Activated CD8-positive, alpha-beta memory T cell treated with anti-CD3 and anti-CD28 coated beads for 24 hours (primary cell): ENCODE data around the gene TIMM44.
A peak's percentile ranks its signal among the peaks of the same experiment; 100 is the strongest.

Experiments
- DNase-seq: peaks from one replicate; pipeline ENCODE4 v3.0.0-alpha.2; 2020

The TIMM44 gene, protein sequence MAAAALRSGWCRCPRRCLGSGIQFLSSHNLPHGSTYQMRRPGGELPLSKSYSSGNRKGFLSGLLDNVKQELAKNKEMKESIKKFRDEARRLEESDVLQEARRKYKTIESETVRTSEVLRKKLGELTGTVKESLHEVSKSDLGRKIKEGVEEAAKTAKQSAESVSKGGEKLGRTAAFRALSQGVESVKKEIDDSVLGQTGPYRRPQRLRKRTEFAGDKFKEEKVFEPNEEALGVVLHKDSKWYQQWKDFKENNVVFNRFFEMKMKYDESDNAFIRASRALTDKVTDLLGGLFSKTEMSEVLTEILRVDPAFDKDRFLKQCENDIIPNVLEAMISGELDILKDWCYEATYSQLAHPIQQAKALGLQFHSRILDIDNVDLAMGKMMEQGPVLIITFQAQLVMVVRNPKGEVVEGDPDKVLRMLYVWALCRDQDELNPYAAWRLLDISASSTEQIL

DNA sequence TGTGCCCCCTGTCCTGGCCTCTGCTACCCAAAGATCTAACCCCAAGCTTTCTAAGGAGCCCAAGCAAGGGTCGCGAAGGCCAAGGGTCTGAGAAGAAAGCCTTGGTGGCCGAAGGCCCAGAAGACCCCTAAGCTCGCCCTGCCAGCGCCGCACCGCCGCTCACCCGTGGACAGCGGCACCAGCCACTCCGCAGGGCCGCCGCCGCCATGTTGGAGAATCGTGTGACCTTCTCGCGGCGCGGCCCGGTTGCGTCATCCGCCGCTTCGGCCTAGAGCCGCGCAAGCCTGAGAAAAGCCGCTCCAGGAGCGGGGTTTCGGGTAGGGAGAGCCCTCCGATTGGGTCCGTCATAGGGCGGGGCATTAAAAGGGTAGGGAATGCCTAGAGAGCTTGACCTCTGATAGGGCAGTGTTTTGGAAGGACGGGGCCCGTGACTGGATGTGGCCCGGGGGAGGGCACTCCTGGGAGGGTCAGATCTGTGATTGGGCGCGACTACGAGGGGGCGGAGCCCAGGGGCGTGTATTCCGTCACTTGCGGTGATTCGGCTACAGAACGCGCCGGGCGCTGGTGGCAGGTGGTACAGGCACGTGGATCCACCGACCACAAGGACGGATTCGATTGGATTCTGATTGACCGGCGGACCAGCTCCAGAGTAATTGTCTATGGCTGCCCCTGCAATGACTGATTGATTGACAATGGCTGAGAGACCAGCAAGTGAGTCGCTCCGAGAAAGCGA, at the start of gene TIMM44:
TSS of gene TIMM44 (minus strand) at position 223 of the 733 bp plus-strand sequence. CDS start at position 208, 15 bp downstream.
- peak; percentile 98 for DNase-seq

DNA sequence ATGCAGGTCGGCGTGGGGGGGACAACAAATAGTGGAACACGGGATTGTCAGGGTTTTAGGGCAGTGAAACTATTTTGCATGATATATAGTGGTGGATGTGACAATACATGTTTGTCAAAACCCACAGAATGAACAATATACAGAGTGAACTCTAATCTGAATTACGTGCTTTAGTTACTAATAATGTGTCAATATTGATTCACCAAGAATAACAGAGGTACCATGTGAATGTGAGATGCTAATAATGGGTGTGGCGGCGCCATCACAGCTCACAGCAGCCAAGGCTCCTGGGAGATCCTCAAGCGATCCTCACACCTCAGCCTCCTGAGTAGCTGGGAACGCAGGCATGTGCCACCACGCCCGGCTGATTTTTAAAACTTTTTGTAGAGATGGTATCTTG, 49.1 kb upstream of the TIMM44 start:
- DNase-seq: no peak

DNA sequence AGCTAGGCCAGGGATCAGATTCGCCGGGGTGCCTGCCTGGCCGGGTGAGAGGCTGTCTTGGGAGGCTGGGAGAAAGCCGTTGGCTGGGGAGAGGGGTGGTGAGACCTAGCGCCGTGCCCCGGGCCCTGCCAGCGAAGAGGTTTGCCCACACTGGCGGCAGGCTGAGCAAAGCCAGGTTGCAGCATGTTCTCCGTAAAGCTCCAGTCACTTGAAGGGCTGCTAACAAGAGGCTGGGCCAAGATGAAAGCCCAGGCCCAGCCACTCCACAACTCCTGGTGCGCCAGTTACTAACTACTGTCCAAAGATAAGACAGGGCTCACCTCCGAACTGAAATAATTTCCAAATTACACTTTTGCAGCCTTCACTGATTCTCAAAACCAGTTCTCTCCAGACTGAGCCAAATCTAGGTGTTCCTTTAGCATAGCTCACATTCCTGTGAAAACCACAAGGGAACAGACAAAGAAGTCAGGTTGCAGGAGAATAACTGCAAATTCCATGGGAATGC, 45.7 kb upstream of the TIMM44 start:
- no peak for DNase-seq

DNA sequence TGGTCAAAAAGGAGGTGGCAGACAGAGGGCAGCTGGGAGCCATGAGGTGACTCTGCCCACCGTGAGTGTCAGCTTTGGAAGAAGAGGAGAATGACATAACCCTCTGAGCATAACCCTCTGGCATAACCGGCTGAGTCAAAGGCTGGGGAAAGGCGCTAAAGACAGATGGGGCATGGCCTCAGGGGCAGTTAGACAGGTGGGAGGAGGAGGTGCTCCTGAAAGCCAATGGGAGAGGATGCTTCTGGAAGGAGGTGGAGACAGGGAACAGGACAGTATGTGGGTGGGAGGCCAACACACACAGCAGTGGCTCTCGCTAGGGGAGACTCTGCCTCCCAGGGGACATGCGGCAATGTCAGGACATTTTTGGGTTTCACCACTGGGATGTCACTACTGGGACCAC, 44.8 kb upstream of the TIMM44 start:
- no peak for DNase-seq

DNA sequence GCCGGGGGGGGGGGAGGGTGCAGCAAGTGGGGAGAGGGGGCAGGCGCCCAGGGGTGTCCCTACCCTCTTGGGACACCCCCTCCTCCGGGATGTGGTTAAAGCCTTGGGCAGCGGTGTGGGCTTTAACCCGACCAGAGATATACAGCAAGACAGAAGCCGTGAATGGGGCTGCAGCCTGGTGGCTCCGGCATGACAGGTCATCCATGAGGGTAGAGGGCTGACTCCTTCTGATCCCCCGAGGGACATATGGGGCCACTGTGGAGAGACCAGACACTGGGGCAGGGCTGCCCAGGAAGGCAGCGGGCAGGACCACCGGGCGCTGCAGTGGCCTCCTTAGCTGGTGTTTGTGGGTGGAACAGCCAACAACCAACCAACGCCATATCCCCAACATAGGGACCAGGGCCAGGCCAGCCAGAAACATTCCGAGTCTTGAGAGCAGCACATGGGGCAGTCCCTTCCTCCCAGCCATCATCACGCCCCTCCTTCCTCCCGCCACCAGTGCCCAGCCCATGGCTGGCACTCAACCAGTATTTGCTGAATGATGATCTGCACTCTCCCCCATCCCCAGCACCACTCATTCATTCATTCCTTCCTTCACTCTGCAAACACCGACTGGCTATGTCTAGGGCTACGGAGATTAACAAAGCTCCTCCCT, 43.8 kb upstream of the TIMM44 start:
- DNase-seq: no peak

DNA sequence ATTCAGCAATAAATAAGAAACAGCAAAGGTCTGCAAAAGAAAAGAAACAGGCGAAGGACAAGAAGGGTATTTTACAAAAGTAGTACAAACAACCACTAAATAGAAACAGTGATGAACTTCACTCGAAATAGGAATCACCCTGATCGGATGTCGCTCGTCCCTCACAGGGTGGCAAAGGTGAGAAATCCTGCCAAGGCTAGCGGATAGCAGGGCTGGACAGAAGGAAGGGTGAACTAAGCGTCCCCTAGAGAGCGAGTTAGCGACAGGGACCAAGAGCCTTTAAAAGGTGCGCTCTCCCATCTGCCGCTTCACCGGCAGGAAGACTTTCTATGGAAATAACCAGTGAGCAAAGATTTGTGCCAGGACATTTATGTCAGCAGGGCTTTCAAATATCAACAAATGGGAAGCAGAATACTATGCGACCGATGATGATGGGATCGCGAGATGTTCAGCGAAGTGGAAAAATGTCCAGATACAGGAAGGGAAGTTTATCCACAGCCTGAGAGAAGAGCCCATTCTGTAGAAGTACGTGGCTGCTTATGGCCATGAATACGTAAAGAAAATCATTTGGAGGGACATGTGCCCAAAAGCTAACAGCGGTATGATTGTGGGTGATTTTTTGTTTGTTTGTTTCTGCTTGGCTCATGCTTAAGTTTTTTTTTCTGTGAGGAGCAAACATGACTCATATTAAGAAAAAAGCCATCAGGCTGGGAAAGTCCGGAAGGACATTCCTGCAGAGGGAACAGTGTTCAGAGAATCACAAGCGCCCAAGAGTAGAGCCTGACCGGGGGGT, 43.1 kb upstream of the TIMM44 start:
- DNase-seq: no peak

DNA sequence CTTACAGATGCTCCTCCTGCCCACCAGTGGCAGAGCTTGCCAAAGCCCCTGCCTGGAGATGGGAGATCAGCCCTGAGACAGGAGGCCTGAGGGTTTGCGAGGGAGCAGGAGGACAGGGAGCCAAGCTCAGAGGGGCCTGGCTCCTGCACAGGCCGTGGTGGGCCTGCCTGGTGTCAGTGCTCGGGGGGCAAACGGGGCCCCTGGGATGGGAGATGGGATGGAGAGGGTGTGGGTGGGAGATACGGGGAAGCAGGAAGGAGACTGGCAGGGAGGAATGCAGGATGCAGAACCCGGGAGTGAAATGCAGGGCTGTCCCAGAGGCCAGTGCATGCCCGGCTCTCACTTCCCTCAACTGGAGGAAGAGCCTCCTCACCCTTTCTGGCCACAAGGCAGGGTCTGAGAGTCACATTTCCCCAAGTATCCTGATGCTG, 42.0 kb upstream of the TIMM44 start:
- no peak for DNase-seq

DNA sequence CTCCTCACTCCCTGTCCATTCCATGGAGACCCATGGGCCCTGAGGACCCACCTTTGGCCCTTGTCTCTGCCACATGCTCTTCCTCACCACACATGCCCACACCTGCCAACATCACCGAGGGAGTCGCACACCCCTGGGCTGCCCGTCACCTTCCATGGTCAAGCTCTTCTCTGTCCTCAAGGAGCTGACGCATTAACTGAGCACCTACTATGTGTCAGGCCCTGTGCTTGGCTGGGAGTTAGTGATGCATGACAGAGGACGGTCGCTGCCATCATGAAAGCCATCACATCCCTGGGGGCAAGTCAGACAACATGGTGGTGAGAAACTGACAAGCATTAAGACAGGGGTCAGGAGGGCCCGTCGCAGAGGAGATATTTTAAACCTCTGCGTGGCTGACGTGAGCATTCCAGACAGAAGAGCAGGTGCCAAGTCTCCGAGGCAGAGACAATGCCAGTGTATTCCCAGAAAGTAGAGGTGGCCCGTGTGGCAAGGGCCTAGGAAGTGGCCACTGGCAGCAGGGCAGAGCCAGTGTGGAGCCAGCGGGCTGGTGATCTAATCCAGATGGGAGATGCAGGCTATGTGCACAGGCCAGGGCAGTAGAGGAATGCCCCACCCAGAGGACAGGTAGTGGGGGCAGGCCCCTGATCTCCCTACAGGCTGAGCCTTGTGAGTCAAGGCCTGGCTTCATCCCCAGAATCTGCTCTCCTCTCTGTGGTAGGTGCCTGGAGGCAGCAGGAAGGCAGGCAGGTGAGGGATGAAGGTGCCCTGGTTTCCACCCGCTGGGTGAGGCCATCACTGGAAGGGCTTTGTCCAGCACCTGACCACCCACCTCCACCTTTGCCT, 40.8 kb upstream of the TIMM44 start:
- DNase-seq: no peak

DNA sequence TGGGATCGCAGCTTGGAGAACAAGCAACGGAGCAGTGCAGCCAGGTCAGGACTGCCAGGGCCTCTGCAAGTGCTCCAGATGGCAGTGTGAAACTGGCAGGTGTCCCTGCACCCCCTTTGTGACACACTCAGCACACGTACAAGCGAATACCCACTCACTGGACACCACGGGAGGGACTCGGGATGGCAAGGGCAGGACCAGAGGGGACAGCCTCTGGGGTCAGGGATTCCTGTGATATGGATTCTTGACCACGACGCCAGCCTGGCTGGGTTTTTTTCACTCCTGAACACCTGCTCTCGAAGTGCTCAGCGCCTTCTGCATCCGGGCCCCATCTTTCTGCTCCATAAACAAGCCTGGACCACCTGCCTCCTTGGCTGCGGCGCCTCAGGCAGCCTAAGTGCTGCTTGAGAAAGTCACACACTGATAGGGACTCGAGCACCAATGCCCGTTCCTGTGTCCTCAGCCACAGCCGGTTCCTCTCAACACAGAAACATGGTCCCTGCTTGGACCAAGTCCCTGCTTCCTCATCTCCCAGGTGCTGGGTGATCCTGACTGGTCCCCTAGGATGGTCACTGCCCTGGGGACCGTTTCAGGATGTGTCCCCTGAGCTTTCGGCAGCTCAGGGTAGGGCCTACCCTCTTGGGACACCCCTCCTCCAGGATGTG, 40.0 kb upstream of the TIMM44 start:
- DNase-seq: no peak

DNA sequence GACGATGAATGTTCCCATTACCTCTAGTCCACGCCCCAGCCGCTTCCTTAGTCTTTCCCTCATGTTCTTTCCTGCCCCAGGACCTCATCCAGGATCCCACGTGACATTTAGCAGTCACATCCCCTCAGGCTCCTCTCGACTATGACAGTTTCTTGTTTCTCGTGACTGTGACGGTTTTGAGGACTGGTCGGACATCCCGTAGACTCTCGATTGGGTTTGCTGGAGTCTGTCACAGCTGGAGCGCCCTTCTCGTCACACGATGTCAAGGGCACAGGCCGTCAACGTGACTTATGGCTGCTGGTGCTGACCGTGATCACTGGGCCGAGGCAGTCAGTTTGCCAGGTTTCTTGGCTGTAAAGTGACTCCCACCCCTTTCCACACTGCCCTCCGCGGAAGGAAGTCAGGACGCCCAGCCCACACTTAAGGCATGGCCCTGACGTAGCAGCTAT, 39.2 kb upstream of the TIMM44 start:
- DNase-seq: no peak

DNA sequence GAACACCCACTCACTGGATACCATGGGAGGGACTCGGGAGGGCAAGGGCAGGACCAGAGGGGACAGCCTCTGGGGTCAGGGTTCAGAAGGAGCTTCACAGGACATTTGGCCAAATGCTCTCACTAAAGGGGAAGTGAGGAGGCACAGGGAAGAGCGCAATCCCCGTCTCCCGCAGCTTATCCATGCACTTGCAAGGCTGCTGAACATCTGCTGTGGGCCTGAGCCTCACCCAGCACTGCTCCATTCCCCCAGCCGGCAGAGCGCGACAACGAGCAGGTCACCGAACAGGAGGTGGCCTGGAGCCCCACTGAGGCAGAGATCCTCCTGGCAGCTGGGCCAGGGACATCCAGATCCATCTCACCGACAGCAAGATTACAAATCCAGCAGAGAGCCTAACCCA, 38.6 kb upstream of the TIMM44 start:
- DNase-seq: no peak

DNA sequence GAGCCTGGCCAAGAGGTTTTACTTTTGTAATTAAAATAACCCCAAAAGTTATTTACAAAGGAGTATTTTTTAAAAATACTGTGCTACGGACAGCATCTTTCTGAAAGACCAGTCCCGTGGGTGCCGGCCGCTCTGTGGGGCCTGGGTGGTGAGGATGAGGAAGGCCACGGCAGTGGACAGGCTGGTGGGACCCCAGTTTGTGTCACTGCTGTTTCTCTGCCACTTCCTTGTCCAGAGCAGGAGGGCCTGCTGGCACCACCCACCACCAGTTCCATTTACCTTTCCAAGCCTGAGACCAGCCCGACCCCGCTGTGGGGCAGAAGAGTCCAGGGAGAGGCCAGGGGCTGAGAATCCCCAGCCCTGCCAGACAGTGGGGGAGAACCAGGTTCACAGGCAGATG, 38.2 kb upstream of the TIMM44 start:
- DNase-seq: no peak

DNA sequence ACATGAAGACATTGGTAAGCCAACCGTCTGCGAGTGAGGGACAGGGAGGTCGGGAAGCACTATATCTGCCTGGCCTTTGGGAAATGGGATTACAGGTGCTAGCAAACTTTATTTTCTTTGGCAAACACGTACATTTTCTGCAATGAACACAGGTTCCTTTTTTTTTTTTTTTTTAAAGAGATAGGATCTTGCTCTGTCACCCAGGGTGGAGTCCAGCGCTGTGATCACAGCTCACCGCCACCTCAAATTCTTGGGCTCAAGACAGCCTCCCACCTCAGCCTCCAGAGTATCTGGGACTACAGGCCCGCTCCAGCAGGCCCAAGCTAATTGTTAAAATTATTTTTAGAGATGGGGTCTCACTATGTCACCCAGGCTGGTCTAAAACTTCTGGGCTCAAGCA, 37.7 kb upstream of the TIMM44 start:
- DNase-seq: no peak

DNA sequence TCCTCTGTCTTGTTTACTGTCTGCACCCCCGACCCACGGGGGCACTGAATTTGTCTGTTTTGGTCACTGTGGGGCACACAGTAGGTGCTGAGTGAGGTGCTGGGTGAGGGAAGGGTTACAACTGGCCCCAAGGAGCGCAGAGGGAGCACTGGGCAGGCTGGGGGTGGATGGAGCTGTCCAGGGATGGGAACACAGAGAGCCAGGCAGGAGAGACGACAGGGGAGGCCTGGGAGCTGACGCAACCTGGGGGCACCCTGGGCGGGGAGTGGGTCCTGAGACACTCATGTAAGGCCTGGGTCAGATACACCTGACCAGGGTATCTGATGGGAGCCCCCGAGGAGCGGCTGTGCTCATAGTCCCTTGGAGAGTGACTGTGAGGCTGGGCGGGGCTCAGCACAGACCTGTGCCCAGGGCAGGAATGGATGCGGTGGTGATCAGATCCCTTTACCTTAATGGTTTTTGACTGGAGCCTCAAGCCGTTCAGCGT, 37.2 kb upstream of the TIMM44 start:
- no peak for DNase-seq

DNA sequence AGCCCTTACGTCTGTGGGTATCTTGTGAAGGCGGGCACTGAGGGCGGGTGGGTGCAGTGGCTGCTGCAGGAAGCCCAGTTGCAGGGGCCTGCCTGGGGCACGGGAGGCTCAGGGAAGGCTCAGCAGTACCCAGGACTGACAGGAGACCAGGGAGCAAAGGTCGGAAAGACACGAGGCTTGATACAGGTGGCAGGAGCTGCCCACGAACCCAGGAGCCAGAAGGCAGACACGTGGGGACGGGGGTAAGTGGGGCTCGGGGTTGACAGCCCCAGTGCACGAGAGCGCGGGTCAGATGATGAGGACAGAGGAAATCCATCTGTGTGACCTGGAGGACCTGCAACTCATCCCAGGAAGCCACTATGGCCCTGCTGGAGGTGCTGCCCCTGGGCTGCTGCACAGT, 36.7 kb upstream of the TIMM44 start:
- no peak for DNase-seq

DNA sequence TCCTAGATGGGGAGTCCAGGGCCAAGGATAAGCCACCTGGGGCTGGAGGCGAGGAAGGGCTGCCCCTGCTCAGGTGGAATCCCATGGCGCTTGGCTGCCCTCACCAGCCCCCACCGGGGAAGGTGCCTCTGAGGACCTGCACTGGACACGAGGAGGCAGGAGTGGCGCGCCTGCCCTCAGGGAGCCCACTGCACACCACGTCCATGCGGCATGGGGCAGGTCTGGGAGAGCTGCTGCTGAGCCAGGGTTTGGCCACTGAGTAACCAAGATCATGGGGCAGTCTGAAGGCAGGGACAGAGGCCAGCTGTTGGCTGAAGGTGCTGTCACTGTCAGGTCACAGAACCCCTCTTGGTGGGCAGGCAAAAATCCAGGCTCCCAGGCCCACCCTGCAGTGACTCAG, 36.1 kb upstream of the TIMM44 start:
- no peak for DNase-seq

DNA sequence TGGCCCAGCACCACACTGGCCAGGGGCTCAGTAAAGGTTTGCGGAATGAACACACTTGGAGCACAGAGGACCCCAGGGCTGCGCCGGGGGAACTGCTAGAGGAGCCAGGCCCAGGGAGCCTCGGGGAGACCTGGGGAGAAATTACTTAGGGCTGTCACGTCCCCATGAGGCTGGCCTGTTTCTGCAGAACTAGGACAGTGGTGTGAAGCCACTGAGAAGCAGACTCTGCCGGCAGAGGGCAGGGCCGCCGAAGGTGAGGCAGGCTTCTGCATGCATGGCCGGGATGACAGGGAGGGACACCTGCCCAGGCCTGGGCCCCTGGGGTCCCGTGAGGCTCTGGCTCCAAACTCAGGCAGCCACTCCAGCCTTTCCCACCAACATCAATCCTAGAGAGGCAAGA, 35.5 kb upstream of the TIMM44 start:
- no peak for DNase-seq

DNA sequence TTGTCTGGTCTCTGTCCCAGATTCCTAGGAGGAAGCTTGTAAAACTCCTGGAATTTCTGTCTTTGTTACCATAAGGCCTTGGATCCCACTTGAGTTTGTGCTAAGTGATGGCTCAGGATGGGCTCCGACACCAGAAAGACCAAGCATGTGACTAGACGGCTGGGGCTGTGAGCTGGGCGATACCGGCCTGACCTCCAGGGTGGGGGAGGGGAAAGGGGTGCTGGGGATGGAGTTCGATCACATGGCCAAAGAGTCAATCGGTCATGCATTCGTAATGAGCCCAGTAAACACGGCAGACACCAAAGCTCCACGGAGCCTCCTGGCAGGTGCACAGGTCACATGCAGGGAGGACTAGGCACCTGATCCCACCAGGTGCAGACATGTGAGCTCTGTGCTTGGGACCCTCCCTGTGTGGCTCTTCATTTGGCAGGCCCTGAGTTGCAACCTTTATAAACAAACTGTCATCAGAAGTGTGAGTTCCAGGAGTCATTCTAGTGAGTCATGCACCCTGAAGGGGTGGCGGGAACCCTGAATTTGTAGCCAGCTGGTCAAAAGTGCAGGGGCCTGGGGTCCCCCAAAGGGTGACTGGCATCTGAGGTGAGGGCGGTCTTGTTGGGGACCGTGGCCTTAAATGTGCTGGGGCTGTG, 34.8 kb upstream of the TIMM44 start:
- no peak for DNase-seq

DNA sequence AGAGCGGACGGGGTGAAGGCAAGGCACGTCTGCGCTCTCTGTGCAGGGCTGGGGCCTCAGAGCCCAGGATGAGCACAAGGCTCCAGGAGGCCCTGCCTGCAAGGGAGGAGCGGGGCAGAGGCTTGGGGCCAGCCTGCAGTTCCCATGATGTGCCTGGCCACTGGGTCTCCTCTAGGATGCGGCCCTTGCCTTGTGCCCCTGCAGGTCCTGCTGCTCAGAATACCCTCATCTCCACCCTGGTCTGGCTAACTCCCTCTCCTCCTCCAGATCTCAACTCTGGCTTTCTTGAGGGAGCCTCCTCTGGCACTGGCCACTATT, 34.2 kb upstream of the TIMM44 start:
- no peak for DNase-seq

DNA sequence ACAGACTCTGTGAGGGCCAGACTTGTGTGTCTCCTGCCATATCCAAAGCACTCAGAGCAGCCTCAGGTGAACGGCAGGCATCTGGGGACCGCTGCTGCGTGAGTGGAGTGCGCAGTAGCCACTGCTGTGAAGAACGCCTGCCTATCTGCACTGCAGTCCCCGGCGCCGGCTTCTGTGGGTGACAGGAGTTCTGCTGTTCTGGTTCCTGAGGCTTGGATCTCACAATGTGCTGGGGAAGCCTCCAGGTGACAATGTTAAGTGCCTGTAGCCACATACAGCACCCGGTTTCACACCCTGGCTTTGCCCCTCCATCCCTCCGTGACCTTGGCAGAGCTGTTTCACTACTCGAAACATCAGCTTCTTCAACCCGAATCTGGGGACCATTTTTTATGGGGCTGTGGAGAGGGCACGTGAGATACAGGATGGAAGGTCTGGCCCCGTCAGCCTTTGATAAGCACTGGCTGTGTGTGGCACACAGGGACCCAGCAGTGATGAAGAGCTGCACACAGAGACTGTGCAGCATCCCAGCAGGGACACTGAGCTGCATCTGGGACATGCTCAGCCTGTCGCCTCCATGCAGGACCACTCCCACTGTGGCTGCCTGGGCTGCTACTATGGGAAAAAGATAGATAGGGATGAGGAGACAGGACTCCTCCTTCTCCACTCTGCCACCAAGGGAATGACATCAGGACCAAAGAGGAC, 33.7 kb upstream of the TIMM44 start:
- DNase-seq: no peak
